Bladder microvascular endothelial cell (primary cell): ENCODE data around the gene ZNF860. TPM values are rescaled to one million over a fixed set of nuclear protein-coding genes. Genes with fewer than 3 reads are reported as not detected.

Experiments used
- total RNA-seq: library from RNA; depleted of rRNA; stranded (reverse); fragments of >200 nt; gene quantifications from 2 replicates; pipeline ENCODE4 v1.2.3, GENCODE V29; 2014

Gene ZNF860
- 1.5 and 1.8 TPM in 2 replicates for total RNA-seq

DNA sequence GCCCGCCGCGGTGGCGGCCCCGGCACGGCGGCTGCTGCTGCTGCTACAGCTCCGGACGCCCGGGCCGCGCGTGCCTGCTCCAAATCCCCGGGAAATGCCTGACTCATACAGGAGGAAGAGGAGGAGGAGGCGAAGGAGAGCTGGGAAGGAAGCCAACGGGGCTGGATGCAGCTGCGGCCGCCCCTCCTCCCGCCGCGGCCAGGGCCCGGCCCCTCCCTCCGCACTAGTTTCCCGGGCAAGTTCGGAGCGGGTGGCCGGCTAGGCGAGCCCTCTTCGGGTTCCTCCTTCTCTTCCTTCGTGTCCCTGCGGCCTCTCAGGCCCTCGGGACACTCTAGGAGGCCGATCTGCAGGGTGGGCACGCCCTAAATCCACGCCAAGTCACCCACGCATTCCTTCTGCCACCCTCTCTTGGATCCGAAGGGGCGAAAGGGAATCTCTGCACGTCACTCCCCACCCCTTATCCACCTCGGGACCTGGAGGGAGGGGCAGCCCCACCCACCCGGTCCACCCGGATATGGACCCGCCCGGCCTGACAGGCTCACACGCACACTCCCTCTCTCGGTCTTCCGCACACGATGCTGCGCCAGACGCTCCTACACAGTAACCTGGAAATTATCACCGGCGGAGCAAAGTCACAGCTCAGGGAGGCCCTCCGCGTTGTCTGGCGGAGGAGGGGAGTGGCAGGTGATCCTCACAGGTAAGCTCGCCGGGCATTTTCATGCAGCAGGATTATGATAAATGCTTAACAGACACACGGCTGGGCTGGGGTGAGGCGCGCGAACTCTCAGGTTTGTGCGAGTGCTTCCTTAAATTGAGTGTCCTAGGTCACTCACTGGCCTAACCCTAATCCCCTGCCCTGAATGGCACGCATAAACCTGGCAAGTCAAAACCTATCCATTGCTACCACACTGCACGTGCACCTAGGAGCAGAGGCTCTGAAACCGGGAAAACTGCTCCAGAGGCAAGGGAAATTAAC is at the start of gene ZNF860, which contains the start of gene OSBPL10:
Gene ZNF860 (plus strand): TSS at position 545 of the 976 bp plus-strand sequence. CDS start 7,330 bp downstream, outside the sequence.
Gene OSBPL10 (minus strand): TSS at position 57 of the 976 bp plus-strand sequence. CDS start 83 bp downstream, outside the sequence.

Other genes with a start within 250 kb of the ZNF860 start
- gene OSBPL10, start 488 bp upstream of the ZNF860 start, total RNA-seq = 17.5 and 25.2 TPM in 2 replicates
- gene GPD1L, start 124.9 kb downstream of the ZNF860 start, total RNA-seq = 11.0 and 17.3 TPM in 2 replicates